GM12864 (cell line): Measurements from ENCODE around the gene SDK2.
A peak's percentile ranks its signal among the peaks of the same experiment; 100 is the strongest.

Source experiments
- DNase-seq: peaks from one replicate; pipeline ENCODE4 v3.0.0-alpha.2; 2011; ENCODE audit warnings: low read depth
- H3K4me3 ChIP-seq: 2 replicates; pipeline ENCODE4 v1.5.1; 2011; ENCODE audit warnings: mild to moderate bottlenecking, low read depth, low read length, control low read depth
- CTCF ChIP-seq: IDR thresholded peaks from 2 replicates; pipeline ENCODE4 v1.5.1; 2011; ENCODE audit warnings: low read depth, mild to moderate bottlenecking, moderate library complexity, low read length, control low read depth, inconsistent platforms; ENCODE audit errors: missing control alignments

Gene SDK2

DNA sequence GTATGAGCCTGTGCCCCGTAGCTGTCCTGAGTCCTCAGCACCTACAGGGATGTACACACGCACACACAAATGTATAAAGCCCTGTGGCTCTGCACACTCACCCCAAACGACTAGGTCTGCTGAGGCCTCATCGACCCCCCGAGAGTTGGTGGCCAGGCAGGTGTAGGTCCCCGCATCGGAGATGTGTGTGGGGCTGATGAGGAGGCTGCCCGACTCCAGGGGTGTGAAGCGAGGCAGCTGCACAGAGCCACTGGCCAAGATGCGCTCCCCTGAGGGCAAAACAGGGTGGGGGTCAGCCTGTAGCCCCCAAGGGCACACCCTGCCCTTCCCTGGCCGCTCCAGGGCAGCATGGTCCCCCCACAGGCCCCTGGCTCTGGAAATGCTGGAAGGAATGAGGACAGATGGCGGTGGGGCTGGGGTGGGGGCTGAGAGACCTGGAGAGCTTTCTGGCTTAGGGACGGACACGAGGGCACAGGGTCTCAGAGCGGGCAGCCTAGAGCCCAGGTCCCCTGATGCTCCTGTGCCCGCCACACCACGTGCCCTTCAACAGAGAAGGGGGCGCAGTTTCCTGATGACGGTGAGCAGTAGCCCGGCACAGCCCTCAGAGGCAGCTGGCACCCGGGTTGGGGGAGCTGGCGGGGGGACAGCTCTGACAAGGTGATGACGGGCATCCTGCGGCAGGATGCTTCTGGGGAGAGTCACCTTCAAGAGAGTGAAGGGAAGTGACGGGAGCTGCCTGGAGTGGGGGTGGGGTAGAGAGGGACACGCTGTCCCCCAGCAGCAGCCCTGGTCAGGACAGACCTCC, 212.6 kb downstream of the SDK2 start:
- no peak for DNase-seq
- TF ChIP-seq CTCF = no peak
- no peak overlapping the region for H3K4me3 ChIP-seq

DNA sequence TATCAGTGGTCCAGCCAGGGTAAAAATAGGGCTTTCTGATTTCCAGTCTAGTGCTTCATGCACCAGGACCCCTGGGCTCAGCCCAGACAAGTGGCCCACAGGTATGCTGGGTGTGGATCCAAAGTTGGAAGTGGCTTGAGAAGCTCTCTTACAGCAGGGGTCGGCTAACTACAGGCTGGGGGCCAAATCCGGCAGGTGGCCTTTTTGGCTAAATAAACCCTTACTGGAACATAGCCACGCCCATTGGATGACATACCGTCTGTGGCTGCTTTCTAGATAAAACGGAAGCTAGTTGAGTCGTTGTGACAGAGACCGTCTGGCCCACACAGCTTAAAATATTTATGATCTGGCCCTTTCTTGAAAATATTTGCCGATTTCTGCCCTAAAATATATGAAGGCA, 213.4 kb downstream of the SDK2 start:
- H3K4me3 ChIP-seq = no peak overlapping the region
- TF ChIP-seq CTCF = no peak
- DNase-seq = no peak

- TF ChIP-seq CTCF = no peak
- no peak overlapping the region for H3K4me3 ChIP-seq
- DNase-seq = no peak
Observed at GRCh38 chr17:73430165-73430680, 214.0 kb downstream of the SDK2 start.

DNA sequence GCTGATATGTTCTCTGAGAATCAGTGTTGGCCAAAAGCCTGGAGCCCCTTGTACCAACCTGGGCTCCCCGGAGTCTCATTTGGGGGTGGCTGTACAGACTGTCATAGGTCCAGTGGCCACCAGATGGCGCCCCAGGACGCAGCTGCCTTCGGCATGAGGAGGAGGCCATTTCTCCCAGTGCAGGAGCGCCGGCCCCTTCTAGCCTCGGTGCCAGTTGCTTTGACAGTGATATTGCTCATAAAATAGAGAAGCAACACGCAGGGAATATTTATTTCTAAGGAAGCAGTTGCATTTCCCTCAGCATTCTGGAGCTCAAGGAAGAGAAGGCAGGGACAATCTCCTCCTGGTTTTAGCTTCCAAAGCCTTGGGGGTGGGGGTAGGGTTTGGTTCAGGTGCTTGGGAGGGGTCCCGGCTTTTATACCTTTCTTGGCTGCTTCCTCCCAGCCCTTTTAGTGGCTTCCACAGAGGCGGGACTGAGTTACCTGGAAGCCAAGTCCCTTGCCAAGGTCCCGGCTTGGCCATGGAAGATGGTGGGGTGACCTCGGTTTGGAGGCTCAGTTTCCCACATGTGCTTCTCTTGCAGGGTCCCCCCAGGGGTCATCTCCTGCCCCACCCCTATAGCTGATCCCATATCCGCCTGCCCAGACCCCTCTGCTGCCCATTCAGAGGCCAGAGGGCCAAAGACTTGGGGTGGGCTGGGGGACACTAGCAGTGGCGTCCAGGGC, 214.6 kb downstream of the SDK2 start:
- H3K4me3 ChIP-seq = no peak overlapping the region
- DNase-seq = peak; percentile 10
- peak; percentile 91 for TF ChIP-seq CTCF

DNA sequence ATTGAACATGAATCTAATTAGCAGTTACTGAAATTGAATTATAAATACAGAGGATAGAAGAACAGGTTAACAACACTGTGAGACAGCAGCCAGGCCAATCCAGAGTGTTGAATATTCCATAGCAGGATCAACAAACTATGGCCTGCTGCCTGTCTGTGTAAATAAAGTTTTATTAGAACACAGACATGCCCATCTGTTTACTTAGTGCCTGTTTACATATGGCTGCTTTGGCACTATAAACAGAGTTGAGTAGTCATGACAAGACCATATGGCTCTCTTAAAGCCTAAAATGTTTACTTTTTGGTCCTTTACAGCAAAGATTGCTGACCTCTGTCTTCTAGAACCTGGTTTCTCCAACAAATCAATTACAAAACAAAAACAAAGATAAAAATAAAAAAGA, 217.0 kb downstream of the SDK2 start:
- H3K4me3 ChIP-seq = no peak overlapping the region
- no peak for DNase-seq
- TF ChIP-seq CTCF = no peak

- no peak for TF ChIP-seq CTCF
- H3K4me3 ChIP-seq = no peak overlapping the region
- no peak for DNase-seq
Observed at GRCh38 chr17:73424571-73424970, 219.7 kb downstream of the SDK2 start.
